GM18861 (cell line): Measurements from ENCODE around the gene BICD2.

Source experiments
- ATAC-seq: cut with Tn5 transposase; IDR thresholded peaks from one replicate; pipeline ENCODE4 v1.9.1; 2021; ENCODE audit not compliant: unreplicated experiment

The BICD2 gene

GRCh38 chr9:92728831-92729734 is 35.5 kb downstream of the BICD2 start:
- ATAC-seq: peak; percentile 82

DNA sequence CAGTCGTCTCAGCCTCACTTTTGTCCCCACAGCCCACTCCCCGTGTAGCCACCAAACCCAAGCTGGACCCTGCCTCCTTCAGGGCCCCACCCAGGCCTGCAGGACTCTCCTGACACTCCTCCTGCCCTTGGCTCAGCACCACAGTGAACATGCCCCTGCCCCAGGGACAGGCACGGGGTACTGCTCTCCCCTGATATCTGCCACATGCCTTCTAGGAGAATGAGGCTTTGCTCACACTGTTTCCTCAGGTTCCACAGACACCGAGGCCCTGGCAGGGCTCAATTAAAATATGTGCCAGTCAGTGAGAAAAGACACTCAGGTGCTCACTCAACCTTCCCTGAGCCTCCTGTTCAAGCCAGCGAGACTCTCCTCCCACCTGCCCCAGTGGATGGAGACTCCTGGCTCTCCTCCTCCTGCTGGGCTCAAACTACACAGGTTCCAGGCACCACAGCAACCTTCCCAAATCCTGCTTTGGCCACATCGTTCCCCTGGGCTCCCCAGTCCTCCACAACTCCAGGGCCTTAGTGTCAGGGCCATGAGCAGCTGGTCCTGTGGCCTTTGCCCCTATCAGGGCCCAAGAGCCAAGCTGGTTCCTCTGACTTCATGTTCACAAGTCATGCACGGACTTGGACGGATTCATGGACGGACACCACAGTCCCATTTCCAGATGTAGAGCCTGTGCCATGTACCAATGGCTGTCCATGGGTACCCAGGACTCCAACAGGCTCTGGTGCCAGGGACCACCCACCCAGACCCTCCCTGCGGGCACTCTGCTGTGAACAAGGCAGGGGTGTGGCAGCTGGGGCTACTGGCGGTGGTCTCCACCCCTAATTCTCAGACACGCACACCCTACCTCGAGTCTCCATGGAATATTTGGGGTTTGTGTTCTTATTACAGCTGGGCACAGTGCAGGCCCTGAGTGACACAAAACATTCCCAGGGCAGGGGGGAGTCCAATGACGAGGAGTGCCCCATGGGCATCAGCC is 36.6 kb downstream of the BICD2 start:
- no peak for ATAC-seq

GRCh38 chr9:92726971-92727715 is 37.5 kb downstream of the BICD2 start:
- ATAC-seq: no peak

- no peak for ATAC-seq
These were observed 38.3 kb downstream of the BICD2 start for GRCh38 chr9:92726348-92726747.

DNA sequence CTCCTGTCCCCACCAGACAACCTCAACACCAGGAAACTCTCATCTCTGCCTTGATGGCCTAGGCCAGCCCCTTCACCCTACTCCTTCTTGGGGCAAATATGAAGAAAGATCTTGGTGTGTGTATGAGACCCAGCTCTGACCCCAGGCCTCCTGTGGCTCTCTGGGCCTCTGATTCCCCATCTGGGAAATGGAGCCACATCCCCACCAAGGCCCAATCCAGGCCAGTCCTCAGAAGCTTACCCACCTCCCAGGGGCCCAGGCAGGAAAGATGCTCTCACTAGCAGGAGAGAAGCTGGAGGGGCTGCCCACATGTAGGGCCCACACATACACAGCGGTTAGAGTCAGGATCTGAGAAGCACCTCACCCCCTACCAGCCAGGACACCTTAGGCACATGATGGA is 38.9 kb downstream of the BICD2 start:
- ATAC-seq: no peak

GRCh38 chr9:92725266-92725545 is 39.4 kb downstream of the BICD2 start:
- ATAC-seq: no peak

DNA sequence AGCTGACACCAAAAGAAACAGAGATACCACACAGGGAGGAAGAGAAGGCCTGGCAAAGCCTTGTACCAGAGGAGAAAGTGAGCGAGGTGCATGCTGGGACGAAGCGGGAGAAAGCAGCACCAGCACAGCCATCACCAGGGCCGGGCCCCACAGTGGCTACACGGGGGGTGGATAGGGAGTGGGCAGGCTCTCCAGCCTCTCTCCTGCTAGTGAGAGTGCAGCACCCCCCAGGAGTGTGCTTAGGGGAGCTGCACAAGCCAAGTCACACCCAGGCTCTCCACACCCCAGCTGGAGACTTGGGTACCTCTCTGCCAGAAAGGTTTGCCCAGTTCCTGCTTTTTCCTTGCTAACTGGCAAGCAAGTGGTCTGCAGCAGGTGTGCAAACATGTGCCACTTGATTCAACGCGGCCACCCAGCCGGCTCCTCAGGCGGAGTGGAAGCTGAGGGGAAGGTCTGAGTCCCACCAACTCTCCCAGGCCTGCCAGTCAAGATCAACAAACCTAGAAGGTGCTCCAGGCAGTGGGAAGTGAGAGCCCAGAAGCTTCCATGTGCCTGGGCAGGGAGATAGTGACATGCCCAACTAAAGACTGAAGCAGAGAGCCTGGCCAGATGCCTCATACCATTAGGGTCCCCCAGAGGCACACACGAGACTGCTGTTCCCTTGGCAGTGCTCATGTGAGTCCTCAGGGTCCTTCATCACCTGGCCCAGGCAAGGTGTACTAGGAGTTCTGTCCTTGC is 39.9 kb downstream of the BICD2 start:
- ATAC-seq: no peak

DNA sequence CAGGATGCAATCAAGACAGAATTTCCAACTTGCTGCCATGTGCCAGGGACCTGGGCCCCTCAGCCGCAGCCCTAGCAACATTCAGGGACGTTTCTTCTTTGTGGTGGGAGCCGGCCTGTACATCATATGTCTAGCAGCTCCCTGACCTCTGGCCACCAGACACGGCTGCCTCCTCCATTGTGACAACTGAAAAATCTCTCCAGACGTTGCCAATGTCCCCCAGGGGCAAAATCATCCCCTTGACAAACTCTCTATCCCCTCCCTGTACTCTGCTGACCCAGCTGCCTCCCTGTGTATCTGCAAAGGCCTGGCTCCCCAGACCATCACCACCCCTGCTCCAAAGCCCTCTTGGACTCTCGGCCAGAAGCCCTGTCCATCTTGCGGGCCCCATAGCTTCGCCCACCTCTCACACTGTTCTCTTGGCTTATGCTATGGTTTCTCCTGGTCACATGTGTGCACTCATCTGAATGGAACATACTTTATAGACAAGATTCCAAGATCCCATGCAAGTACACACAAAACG is 40.8 kb downstream of the BICD2 start:
- ATAC-seq: no peak

DNA sequence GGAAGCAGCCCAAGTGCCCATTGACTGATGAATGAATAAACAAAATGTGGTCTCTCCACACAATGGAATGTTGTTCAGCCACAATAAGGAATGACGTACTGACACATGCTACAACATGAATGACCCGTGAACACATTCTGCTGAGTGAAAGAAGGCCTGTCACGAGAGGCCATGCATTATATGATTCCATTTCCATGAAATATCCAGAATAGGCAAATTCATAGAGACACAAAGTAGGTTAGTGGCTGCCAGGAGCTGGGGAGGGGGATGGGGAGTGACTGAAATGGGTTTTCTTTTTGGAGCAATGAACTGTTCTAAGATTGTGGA is 41.4 kb downstream of the BICD2 start:
- no peak for ATAC-seq

DNA sequence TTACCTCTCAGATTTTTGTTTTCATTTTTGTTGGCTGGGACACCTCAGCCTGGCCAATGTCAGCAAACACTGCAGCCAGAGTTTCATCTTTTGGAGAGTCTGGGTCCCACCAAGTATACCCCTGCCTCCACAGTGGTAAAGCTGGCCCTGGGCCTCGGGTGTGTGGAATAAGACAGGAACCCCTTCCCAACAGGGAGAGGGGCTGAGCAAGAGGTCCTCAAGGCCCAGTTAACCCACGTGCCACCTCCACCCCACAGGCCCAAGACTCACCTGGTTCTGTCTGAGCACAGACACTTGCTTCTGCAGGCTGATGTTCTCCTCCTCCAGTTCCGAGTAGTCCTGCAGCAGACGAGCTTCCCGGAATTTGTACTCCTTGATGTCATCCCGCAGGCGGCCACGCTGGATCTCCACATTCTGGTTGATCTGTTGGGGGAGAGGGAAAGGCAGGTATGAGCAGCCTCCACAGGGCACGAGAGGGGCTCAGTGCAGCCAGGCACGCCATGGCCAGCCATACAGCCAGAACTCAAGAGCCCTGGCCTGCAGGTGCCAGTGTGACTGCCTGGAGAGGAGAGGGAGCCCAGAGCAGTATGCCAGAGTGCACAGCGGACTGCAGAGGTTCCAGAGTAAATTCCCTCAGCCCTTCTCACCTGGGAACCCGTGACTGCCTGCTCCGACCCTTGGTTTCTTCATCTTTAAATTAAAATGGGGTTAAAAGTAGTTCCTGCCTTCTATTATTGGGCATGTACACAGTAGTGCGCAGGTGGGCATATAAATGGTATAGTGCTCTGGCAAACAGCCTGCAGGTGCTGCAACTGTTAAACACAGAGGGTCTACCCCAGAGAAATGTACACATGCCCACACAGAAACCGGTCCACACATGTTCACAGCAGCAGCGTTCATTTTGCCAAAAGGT is 42.0 kb downstream of the BICD2 start:
- no peak for ATAC-seq

GRCh38 chr9:92721548-92721947 is 43.1 kb downstream of the BICD2 start:
- no peak for ATAC-seq

DNA sequence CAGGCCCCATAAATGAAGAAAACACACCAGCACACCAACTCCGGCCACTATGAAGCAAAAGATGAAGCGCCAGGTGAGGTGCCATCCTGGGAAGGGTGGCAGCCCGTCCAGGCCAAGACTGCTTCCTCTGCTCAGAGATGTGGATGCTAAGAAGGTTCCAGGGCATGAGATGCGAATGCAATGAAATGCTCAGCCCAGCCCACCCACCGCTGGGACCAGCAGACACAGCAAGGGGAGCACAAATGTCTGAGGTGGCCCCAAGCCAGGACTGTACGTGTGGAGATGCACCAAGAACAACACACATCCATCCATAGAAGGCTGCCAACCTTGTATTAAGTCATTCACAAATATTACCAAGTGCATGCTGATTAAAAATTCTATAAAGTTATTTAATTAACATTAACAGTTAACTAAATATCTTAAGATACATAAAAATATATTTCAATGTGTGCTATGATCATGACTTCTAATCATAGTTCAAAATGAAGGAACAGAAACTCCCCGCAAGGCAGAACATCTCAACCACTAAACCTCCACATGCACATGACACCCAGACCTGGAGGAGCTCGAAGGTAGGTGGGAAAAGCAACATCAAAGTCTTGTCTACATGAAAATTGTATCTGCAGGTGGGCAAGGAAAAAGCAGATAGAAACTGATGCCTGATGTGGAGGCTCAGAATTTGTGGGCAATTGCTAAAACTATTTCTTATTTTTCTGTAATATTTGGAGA is 43.7 kb downstream of the BICD2 start:
- ATAC-seq: no peak

DNA sequence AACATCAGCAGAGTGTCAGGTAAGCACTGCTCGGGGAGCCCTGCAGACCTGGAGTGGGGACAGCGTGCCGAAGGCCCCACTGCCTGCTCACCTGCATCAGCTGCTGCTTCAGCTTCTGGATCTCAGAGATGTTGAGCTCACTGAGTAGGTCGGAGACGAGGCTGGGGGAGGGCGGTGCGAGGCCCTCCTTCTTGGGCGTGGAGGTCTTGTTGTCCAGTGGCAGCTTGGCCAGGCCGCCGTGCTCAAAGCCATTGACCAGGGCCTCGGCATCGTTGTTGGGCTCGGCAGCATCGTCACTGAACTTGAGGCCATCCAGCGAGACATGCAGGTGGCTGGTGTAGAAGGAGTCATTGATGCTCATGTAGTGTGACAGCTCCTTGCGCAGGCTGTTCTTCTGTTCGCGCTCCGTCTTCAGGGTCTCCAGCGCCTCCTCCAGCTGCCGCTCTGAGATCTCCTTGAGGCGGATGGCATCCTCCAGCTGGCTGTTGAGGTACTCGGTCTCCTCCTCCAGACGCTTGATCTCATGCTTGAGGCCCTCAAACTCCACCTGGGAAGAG is 44.3 kb downstream of the BICD2 start:
- no peak for ATAC-seq

GRCh38 chr9:92719028-92719647 is 45.5 kb downstream of the BICD2 start:
- ATAC-seq: no peak

DNA sequence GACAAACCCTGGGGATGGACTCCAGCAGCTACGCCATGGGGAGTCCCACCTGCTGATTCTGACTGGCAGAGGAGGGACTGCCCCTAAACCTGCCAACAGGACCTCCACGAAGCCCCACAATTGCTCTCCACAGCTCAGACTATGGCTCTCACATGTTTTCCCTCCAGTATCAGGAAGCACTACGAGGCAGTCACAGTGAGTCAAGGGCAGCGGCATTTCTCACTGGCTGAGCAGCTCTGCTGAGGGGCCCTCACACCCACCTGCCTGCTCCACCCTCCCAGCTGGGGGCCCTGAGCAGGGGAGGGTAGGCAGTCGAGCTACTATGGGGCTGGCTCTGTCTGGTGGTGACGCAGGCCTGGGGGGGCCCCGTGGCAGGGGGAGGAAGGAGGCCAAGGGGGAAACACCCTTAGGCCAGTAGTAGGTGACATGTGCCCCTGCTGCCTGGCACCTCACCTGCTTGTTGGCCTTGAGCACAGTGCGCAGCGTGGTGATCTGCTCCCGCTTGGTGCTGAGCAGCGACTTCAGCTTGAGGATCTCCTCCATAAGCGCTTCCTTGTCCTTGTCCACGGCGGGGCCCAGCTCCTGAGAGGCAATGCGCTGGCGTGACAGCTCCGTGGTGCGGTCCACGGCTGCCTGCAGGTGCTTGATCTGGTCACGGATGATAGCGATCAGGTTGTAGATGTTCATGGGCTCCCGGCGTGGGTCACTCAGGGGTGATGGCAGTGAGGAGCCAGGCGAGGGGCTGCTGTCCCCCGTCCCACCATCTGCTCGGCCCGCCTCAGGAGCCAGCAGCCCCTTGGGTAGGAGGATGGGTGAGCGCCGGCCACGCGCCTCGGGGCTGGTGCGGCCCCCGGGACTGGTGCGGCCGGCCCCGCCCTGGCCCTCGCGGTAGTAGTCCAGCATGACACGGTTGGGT is 46.3 kb downstream of the BICD2 start:
- no peak for ATAC-seq

GRCh38 chr9:92717201-92718085 is 47.2 kb downstream of the BICD2 start:
- peak; percentile 39 for ATAC-seq
